Measurements from ENCODE around the gene SLC22A16.

DNA sequence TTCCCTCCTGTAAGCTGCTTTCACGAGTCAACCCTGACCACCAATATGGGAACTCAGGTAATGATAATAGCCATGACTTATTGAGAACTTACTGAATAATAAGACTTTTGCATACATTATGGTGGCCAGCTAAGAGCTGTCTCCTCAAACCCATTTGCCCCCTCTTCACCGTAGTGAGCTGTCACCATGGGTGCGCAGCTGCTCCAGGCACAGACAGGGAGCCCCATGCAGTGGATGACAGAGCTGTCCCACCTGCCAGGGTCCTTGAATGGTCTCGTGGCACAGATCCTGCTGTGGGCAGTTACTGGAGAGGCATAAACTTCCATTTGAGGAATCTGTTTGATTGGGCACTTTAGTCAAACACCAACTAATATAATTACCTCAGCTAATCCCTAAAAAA lies 1.9 kb downstream of the SLC22A16 start:
- TF ChIP-seq, protein P1, sequence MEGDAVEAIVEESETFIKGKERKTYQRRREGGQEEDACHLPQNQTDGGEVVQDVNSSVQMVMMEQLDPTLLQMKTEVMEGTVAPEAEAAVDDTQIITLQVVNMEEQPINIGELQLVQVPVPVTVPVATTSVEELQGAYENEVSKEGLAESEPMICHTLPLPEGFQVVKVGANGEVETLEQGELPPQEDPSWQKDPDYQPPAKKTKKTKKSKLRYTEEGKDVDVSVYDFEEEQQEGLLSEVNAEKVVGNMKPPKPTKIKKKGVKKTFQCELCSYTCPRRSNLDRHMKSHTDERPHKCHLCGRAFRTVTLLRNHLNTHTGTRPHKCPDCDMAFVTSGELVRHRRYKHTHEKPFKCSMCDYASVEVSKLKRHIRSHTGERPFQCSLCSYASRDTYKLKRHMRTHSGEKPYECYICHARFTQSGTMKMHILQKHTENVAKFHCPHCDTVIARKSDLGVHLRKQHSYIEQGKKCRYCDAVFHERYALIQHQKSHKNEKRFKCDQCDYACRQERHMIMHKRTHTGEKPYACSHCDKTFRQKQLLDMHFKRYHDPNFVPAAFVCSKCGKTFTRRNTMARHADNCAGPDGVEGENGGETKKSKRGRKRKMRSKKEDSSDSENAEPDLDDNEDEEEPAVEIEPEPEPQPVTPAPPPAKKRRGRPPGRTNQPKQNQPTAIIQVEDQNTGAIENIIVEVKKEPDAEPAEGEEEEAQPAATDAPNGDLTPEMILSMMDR (IDR thresholded peaks at IDR 0.05), result no peak
- no peak for TF ChIP-seq POLR2AphosphoS5 (IDR thresholded peaks at IDR 0.05)
